ENCODE data around the gene FSCB. TPM values are rescaled to one million over a fixed set of nuclear protein-coding genes. Genes with fewer than 3 reads are reported as not detected.
"Not testable (repeated sequence)": the region's sequence is repeated elsewhere in the genome, so short reads cannot be mapped to it uniquely, and the experiment has no call there.

Gene FSCB
- not detected for total RNA-seq

GRCh38 chr14:44507183-44507582 lies at the start of gene FSCB:
TSS of gene FSCB (minus strand) at chr14:44507283. CDS start at chr14:44506987, 296 bp downstream.
- H3K4me3 Mint-ChIP-seq, result no peak within 1 kb of the TSS
- H3K36me3 Mint-ChIP-seq (ENCODE audit: low read depth), result no peaks in the 10 kb centered on the region
- H3K9me3 Mint-ChIP-seq, result peaks cover 5% of the 10 kb centered on the region
- CTCF ChIA-PET, result no interaction called here
- intact Hi-C loops (cut with micrococcal nuclease), result no loop called here
- H3K27ac Mint-ChIP-seq, result no peak within 1 kb of the TSS
- no peaks in the 10 kb centered on the region for H3K4me1 Mint-ChIP-seq (ENCODE audit: low read depth)
- DNase-seq, result no peak
- H3K27me3 Mint-ChIP-seq (ENCODE audit: low read depth), result no peaks in the 10 kb centered on the region

- no peaks in the 10 kb centered on the region for H3K9me3 Mint-ChIP-seq
- H3K27me3 Mint-ChIP-seq (ENCODE audit: low read depth), result peaks cover 2% of the 10 kb centered on the region
- no peak for DNase-seq
- H3K4me1 Mint-ChIP-seq (ENCODE audit: low read depth), result no peaks in the 10 kb centered on the region
- H3K27ac Mint-ChIP-seq, result no peak overlapping the region
- intact Hi-C loops (cut with micrococcal nuclease), result no loop called here
- no peaks in the 10 kb centered on the region for H3K36me3 Mint-ChIP-seq (ENCODE audit: low read depth)
- no peak overlapping the region for H3K4me3 Mint-ChIP-seq
- CTCF ChIA-PET, result no interaction called here
Observed at GRCh38 chr14:44531658-44532057, 24.6 kb upstream of the FSCB start.

- Mint-ChIP-seq H3K4me1 (ENCODE audit: low read depth) (no peaks in the 10 kb centered on the region), H3K27me3 (ENCODE audit: low read depth) (peaks cover 2% of the 10 kb centered on the region), H3K27ac (no peak overlapping the region), H3K36me3 (ENCODE audit: low read depth) (no peaks in the 10 kb centered on the region), H3K4me3 (no peak overlapping the region), H3K9me3 (no peaks in the 10 kb centered on the region)
- no peak for DNase-seq
- CTCF ChIA-PET, result interaction anchor here (0.5 kb wide), 1 partner anchor 90 kb away, joined by 4 read pairs; no protein-coding TSS in a partner anchor
- intact Hi-C loops (cut with micrococcal nuclease), result no loop called here
Observed at GRCh38 chr14:44530475-44530874, 23.4 kb upstream of the FSCB start.

GRCh38 chr14:44529026-44529425 lies 21.9 kb upstream of the FSCB start:
- CTCF ChIA-PET, result no interaction called here
- Mint-ChIP-seq H3K27ac (no peak overlapping the region), H3K27me3 (ENCODE audit: low read depth) (peaks cover 2% of the 10 kb centered on the region), H3K4me3 (no peak overlapping the region), H3K4me1 (ENCODE audit: low read depth) (no peaks in the 10 kb centered on the region), H3K36me3 (ENCODE audit: low read depth) (no peaks in the 10 kb centered on the region), H3K9me3 (no peaks in the 10 kb centered on the region)
- intact Hi-C loops (cut with micrococcal nuclease), result no loop called here
- DNase-seq, result no peak

GRCh38 chr14:44528180-44528579 lies 21.1 kb upstream of the FSCB start:
- Mint-ChIP-seq H3K4me3 (no peak overlapping the region), H3K27ac (no peak overlapping the region), H3K36me3 (ENCODE audit: low read depth) (no peaks in the 10 kb centered on the region), H3K4me1 (ENCODE audit: low read depth) (no peaks in the 10 kb centered on the region), H3K9me3 (no peaks in the 10 kb centered on the region), H3K27me3 (ENCODE audit: low read depth) (peaks cover 2% of the 10 kb centered on the region)
- CTCF ChIA-PET, result no interaction called here
- intact Hi-C loops (cut with micrococcal nuclease), result no loop called here
- DNase-seq, result no peak

- H3K27ac Mint-ChIP-seq, result no peak overlapping the region
- CTCF ChIA-PET, result no interaction called here
- no peaks in the 10 kb centered on the region for H3K4me1 Mint-ChIP-seq (ENCODE audit: low read depth)
- peaks cover 3% of the 10 kb centered on the region for H3K9me3 Mint-ChIP-seq
- no peaks in the 10 kb centered on the region for H3K36me3 Mint-ChIP-seq (ENCODE audit: low read depth)
- H3K4me3 Mint-ChIP-seq, result no peak overlapping the region
- intact Hi-C loops (cut with micrococcal nuclease), result no loop called here
- DNase-seq, result no peak
- H3K27me3 Mint-ChIP-seq (ENCODE audit: low read depth), result no peaks in the 10 kb centered on the region
Observed at GRCh38 chr14:44525237-44525636, 18.2 kb upstream of the FSCB start.

- H3K9me3 Mint-ChIP-seq, result peaks cover 23% of the 10 kb centered on the region
- H3K36me3 Mint-ChIP-seq (ENCODE audit: low read depth); CTCF ChIA-PET: not testable (repeated sequence)
Observed at GRCh38 chr14:44515668-44516067, 8.6 kb upstream of the FSCB start.

GRCh38 chr14:44508834-44509233 lies 1.8 kb upstream of the FSCB start:
- CTCF ChIA-PET, result no interaction called here
- intact Hi-C loops (cut with micrococcal nuclease), result no loop called here
- Mint-ChIP-seq H3K4me1 (ENCODE audit: low read depth) (no peaks in the 10 kb centered on the region), H3K9me3 (peaks cover 10% of the 10 kb centered on the region), H3K27ac (no peak overlapping the region), H3K27me3 (ENCODE audit: low read depth) (no peaks in the 10 kb centered on the region), H3K4me3 (no peak overlapping the region), H3K36me3 (ENCODE audit: low read depth) (no peaks in the 10 kb centered on the region)
- no peak for DNase-seq

More at GRCh38 chr14:44515668-44516067, 8.6 kb upstream of the FSCB start:
- intact Hi-C loops (cut with micrococcal nuclease); H3K4me1 Mint-ChIP-seq (ENCODE audit: low read depth); H3K4me3 Mint-ChIP-seq; H3K27me3 Mint-ChIP-seq (ENCODE audit: low read depth); DNase-seq; H3K27ac Mint-ChIP-seq: not testable (repeated sequence)

GRCh38 chr14:44505588-44505987 lies 1.5 kb downstream of the FSCB start:
- Mint-ChIP-seq H3K9me3 (peaks cover 1% of the 10 kb centered on the region), H3K27me3 (ENCODE audit: low read depth) (no peaks in the 10 kb centered on the region), H3K4me3 (no peak overlapping the region), H3K4me1 (ENCODE audit: low read depth) (no peaks in the 10 kb centered on the region), H3K36me3 (ENCODE audit: low read depth) (no peaks in the 10 kb centered on the region), H3K27ac (no peak overlapping the region)
- CTCF ChIA-PET, result interaction anchor here (1.0 kb wide), 1 partner anchor 57 kb away, joined by 3 read pairs; no protein-coding TSS in a partner anchor
- no peak for DNase-seq
- intact Hi-C loops (cut with micrococcal nuclease), result no loop called here

GRCh38 chr14:44497148-44497547 lies 9.9 kb downstream of the FSCB start:
- no peaks in the 10 kb centered on the region for H3K36me3 Mint-ChIP-seq (ENCODE audit: low read depth)
- intact Hi-C loops (cut with micrococcal nuclease), result no loop called here
- no peaks in the 10 kb centered on the region for H3K27me3 Mint-ChIP-seq (ENCODE audit: low read depth)
- no peak for DNase-seq
- CTCF ChIA-PET, result no interaction called here
- H3K27ac Mint-ChIP-seq, result no peak overlapping the region
- H3K9me3 Mint-ChIP-seq, result no peaks in the 10 kb centered on the region
- no peak overlapping the region for H3K4me3 Mint-ChIP-seq
- no peaks in the 10 kb centered on the region for H3K4me1 Mint-ChIP-seq (ENCODE audit: low read depth)

- Mint-ChIP-seq H3K4me3 (no peak overlapping the region), H3K27me3 (ENCODE audit: low read depth) (no peaks in the 10 kb centered on the region), H3K4me1 (ENCODE audit: low read depth) (no peaks in the 10 kb centered on the region), H3K9me3 (no peaks in the 10 kb centered on the region), H3K36me3 (ENCODE audit: low read depth) (no peaks in the 10 kb centered on the region), H3K27ac (no peak overlapping the region)
- CTCF ChIA-PET, result no interaction called here
- no peak for DNase-seq
- intact Hi-C loops (cut with micrococcal nuclease), result no loop called here
Observed at GRCh38 chr14:44494137-44494536, 12.9 kb downstream of the FSCB start.

GRCh38 chr14:44490966-44491365 lies 16.1 kb downstream of the FSCB start:
- Mint-ChIP-seq H3K36me3 (ENCODE audit: low read depth) (no peaks in the 10 kb centered on the region), H3K4me3 (no peak overlapping the region), H3K27me3 (ENCODE audit: low read depth) (no peaks in the 10 kb centered on the region), H3K27ac (no peak overlapping the region), H3K9me3 (peaks cover 1% of the 10 kb centered on the region), H3K4me1 (ENCODE audit: low read depth) (no peaks in the 10 kb centered on the region)
- CTCF ChIA-PET, result no interaction called here
- intact Hi-C loops (cut with micrococcal nuclease), result no loop called here
- DNase-seq, result no peak

- H3K36me3 Mint-ChIP-seq (ENCODE audit: low read depth), result no peaks in the 10 kb centered on the region
- CTCF ChIA-PET, result no interaction called here
- H3K27ac Mint-ChIP-seq, result no peak overlapping the region
- H3K4me1 Mint-ChIP-seq (ENCODE audit: low read depth), result no peaks in the 10 kb centered on the region
- no peak for DNase-seq
- intact Hi-C loops (cut with micrococcal nuclease), result no loop called here
- no peaks in the 10 kb centered on the region for H3K27me3 Mint-ChIP-seq (ENCODE audit: low read depth)
- H3K4me3 Mint-ChIP-seq, result no peak overlapping the region
- H3K9me3 Mint-ChIP-seq, result peaks cover 2% of the 10 kb centered on the region
Observed at GRCh38 chr14:44477953-44478352, 29.1 kb downstream of the FSCB start.

GRCh38 chr14:44468771-44469170 lies 38.3 kb downstream of the FSCB start:
- Mint-ChIP-seq H3K27me3 (ENCODE audit: low read depth) (no peaks in the 10 kb centered on the region), H3K4me3 (no peak overlapping the region), H3K27ac (no peak overlapping the region), H3K9me3 (no peaks in the 10 kb centered on the region), H3K4me1 (ENCODE audit: low read depth) (no peaks in the 10 kb centered on the region), H3K36me3 (ENCODE audit: low read depth) (no peaks in the 10 kb centered on the region)
- intact Hi-C loops (cut with micrococcal nuclease), result no loop called here
- CTCF ChIA-PET, result no interaction called here
- DNase-seq, result no peak

All from activated naive CD4-positive, alpha-beta T cell treated with anti-CD3 and anti-CD28 coated beads for 36 hours (primary cell).